ENCODE data around the gene STAP2. TPM values are rescaled to one million over a fixed set of nuclear protein-coding genes. Genes with fewer than 3 reads are reported as not detected.

Gene STAP2
- total and polyA plus RNA-seq, 10 of the 15 experiments (the other 5 are each of a cell fraction or from before 2014, with no cell fraction given) = 0.84 to 22.4 (median 15.2) TPM

GRCh38 chr19:4379383-4380253 is 41.0 kb upstream of the STAP2 start (continued):
- TF ChIP-seq, protein P1, sequence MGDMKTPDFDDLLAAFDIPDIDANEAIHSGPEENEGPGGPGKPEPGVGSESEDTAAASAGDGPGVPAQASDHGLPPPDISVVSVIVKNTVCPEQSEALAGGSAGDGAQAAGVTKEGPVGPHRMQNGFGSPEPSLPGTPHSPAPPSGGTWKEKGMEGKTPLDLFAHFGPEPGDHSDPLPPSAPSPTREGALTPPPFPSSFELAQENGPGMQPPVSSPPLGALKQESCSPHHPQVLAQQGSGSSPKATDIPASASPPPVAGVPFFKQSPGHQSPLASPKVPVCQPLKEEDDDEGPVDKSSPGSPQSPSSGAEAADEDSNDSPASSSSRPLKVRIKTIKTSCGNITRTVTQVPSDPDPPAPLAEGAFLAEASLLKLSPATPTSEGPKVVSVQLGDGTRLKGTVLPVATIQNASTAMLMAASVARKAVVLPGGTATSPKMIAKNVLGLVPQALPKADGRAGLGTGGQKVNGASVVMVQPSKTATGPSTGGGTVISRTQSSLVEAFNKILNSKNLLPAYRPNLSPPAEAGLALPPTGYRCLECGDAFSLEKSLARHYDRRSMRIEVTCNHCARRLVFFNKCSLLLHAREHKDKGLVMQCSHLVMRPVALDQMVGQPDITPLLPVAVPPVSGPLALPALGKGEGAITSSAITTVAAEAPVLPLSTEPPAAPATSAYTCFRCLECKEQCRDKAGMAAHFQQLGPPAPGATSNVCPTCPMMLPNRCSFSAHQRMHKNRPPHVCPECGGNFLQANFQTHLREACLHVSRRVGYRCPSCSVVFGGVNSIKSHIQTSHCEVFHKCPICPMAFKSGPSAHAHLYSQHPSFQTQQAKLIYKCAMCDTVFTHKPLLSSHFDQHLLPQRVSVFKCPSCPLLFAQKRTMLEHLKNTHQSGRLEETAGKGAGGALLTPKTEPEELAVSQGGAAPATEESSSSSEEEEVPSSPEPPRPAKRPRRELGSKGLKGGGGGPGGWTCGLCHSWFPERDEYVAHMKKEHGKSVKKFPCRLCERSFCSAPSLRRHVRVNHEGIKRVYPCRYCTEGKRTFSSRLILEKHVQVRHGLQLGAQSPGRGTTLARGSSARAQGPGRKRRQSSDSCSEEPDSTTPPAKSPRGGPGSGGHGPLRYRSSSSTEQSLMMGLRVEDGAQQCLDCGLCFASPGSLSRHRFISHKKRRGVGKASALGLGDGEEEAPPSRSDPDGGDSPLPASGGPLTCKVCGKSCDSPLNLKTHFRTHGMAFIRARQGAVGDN (IDR thresholded peaks at IDR 0.05) = peak; percentile 93
- TF ChIP-seq BRCA1 (IDR thresholded peaks at IDR 0.05; ENCODE audit: low read depth, low read length) (no peak), ZNF622 (IDR thresholded peaks at IDR 0.05) (no peak)

- Histone ChIP-seq H3K4me2 (ENCODE audit: control insufficient read depth, insufficient read depth) (peak overlapping the region; percentile 67), H3K36me3 (ENCODE audit: control insufficient read depth in 2 of 2, insufficient read depth in 2 of 2, low read length in 1 of 2) (peaks cover 5 to 9% of the 10 kb centered on the region in 2 experiments; a peak in 3 of 4 replicates), H2AFZ (ENCODE audit: control insufficient read depth, low read depth, low read length) (no peak overlapping the region), H3K4me1 (ENCODE audit: control insufficient read depth, insufficient read depth, low read length) (peaks cover 80% of the 10 kb centered on the region), H3K9ac (ENCODE audit: control insufficient read depth, insufficient read depth, low read length) (peak overlapping the region; percentile 76), H4K20me1 (ENCODE audit: control insufficient read depth, insufficient read depth) (no peaks in the 10 kb centered on the region), H3K9me3 (replicated peaks; ENCODE audit: control insufficient read depth, insufficient read depth, low read length) (no peaks in the 10 kb centered on the region), H3K27ac (ENCODE audit: control insufficient read depth, insufficient read depth) (peak overlapping the region; percentile 64), H3K4me3 (peak overlapping the region; percentile 53), H3K27me3 (replicated peaks in 1 of 2; ENCODE audit: control insufficient read depth in 2 of 2, insufficient read depth in 2 of 2, low read length in 1 of 2) (no peaks in the 10 kb centered on the region), H3K79me2 (ENCODE audit: control insufficient read depth, insufficient read depth, low read length) (peaks cover 86% of the 10 kb centered on the region)
- RAD21 ChIA-PET (ENCODE audit: unreplicated experiment) = interaction anchor here (0.9 to 2.8 kb wide), 2 partner anchors 23 to 408 kb away, joined by 3 to 17 read pairs; partner anchors contain the start of genes CHAF1A and DAPK3
- FAIRE-seq (no peak), DNase-seq (ENCODE audit: low read depth, low spot score) (no peak), ATAC-seq (no peak)
- WGBS (ENCODE audit: insufficient coverage, insufficient replicate concordance, low lambda C conversion rate, missing lambda C conversion rate) = 33% methylated on average over 11 of the region's 11 CpGs
- POLR2A ChIA-PET = interaction anchor here (0.7 to 9.4 kb wide), 6 partner anchors 9 to 150 kb away, joined by 3 to 110 read pairs (median 6); partner anchors contain the start of genes CHAF1A, EBI3 and SH3GL1
- intact Hi-C loops (cut with micrococcal nuclease; ENCODE audit: unreplicated experiment) (no loop called here), in situ Hi-C loops (cut with MboI) (no loop called here)
- CTCF ChIA-PET = interaction anchor here (0.9 to 2.1 kb wide), 5 partner anchors 9 to 26 kb away, joined by 3 to 10 read pairs (median 6); partner anchors contain the start of gene CHAF1A
- TF ChIP-seq BCL11A (IDR thresholded peaks at IDR 0.05; ENCODE audit: low read depth, low read length) (no peak), MLLT1 (IDR thresholded peaks at IDR 0.05) (0 out of 2 replicates have a peak, but pooled peaks have one; percentile 5)
- no TSS peak for BruUV-seq (replicated peaks)
- SMC1A ChIA-PET (ENCODE audit: uncharacterized antibody, unreplicated experiment) = interaction anchor here (1.2 to 4.3 kb wide), 3 partner anchors 15 to 27 kb away, joined by 3 to 24 read pairs (median 3); no protein-coding TSS in a partner anchor
Observed at GRCh38 chr19:4378886-4379285, 40.3 kb upstream of the STAP2 start.

All from GM12878 (cell line).